ENCODE measurements around the gene ESR1.
"Not testable (repeated sequence)": the region's sequence is repeated elsewhere in the genome, so short reads cannot be mapped to it uniquely, and the experiment has no call there.

The ESR1 gene

GRCh38 chr6:152053332-152053731, 245.8 kb downstream of the ESR1 start:
- no peak for DNase-seq (ENCODE audit: low read depth)

DNA sequence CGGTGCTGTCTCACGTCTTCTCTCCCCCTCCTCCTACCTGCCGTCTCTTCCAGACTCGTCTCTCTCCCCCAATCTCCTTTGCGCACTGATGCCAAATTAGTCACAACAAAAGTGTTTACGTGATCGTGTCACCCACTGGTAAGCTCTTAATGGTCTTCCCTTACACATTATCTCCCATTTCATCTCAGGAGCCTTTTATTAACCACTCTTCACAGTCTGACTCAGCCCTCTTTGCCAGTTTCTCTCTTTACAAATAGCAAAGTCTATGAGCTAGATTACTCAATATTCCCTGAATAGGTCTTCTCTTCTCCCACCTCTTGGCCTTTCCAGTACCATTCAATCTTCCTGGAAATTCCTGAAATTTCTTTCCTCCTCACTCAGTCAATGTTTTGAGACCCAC, 247.0 kb downstream of the ESR1 start:
- no peak for DNase-seq (ENCODE audit: low read depth)

GRCh38 chr6:152055517-152055916, 248.0 kb downstream of the ESR1 start:
- DNase-seq (ENCODE audit: low read depth): no peak

DNA sequence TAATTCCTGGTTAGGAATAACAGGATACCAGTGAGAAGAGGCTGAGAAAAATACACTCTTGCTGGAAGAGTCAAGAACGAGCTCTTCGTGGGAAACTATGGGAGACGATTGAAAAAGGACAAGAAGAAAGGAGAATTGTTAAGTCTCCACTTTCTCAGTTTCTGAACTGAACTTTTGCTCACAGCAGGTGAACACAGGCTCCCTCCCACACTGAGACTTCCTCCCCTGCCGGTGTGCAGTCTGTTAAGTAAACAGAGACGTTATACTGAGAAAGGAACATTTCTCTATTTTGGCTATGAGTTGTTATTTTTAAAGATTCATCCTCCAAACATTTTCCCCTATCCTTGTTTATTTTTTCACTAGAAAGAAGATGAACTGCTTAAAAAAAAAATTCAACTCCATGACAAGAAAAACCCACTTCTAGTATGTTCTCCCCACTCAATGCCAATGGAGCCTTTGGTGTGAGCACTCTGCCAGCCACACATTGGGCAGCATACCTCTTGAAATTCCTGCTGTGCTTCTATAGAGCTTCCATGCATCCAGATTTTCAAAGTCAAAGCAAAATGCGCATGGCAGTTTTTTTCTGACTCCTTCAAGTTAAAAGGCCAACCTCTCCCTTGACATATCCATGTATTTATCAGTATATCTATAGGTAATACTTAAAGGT, 250.5 kb downstream of the ESR1 start:
- no peak for DNase-seq (ENCODE audit: low read depth)

GRCh38 chr6:152059909-152060308, 252.4 kb downstream of the ESR1 start:
- DNase-seq (ENCODE audit: low read depth): no peak

DNA sequence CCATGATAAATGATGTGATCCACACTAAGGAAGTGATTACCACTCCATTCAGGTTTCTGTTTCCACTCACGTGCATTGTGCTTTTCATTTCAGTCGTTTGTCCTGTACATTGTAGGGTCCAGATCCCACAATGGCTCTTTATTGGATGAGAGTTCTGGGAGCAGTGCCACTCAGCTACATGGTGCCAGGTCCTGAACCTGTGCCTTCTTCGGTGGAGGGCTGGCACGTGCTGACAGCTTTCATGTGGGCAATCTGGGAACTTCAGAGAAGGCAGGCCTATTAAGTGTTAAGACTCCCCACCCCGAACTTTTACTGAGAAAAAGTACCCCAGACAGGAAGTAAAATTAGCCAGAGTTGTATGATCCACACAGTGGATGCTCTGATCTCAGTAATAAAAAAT, 255.0 kb downstream of the ESR1 start:
- no peak for DNase-seq (ENCODE audit: low read depth)

GRCh38 chr6:152063170-152063921, 255.9 kb downstream of the ESR1 start:
- DNase-seq (ENCODE audit: low read depth): no peak

DNA sequence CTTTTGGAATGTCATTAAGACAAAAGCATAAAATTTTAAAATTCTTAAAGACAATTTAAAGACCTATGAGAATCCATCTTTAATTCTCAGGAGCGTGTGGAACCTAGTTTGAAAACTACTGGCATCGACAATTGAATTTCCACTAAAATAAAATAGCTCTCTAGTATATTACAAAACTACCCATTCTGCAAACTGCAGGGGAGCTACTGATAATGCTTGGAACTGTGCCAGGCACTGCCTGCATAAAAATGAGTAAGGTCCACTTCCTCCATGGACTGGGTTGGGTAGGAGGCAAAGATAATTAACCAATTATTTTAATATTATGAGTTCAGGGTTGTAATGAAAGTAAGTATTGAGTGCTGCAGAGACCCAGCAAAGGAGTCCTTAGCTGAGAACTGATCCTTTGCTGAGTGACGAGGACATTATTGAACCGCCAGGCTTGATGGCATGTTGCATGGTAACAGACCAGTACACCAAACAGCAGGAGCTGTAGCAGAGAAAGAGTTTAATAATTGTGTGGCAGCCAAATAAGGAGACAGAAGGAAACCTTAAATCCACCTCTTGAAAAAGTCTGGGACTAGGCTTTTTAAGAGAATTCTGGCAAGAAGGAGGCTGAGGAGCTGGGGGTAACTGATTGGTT, 261.3 kb downstream of the ESR1 start:
- no peak for DNase-seq (ENCODE audit: low read depth)

GRCh38 chr6:152070556-152070955, 263.1 kb downstream of the ESR1 start:
- no peak for DNase-seq (ENCODE audit: low read depth)

DNA sequence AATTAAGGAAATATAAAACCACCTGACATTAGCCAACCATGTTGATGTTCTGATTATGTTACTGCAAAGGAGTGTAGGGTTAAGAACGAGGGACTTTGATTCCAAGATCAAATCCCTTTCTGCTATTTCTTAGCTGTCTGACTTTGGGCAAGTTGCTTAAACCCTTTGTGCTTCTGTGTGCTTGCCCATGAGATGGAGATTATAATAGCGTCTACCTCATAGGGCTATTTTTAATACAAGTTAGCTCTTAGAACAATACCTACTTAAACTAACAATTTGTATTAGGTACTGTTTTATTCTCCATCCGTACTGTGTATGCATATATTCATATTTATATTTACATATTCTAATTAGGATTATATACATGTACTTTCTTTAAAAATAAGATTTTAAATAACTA, 263.8 kb downstream of the ESR1 start:
- no peak for DNase-seq (ENCODE audit: low read depth)

GRCh38 chr6:152071843-152072242, 264.4 kb downstream of the ESR1 start:
- no peak for DNase-seq (ENCODE audit: low read depth)

DNA sequence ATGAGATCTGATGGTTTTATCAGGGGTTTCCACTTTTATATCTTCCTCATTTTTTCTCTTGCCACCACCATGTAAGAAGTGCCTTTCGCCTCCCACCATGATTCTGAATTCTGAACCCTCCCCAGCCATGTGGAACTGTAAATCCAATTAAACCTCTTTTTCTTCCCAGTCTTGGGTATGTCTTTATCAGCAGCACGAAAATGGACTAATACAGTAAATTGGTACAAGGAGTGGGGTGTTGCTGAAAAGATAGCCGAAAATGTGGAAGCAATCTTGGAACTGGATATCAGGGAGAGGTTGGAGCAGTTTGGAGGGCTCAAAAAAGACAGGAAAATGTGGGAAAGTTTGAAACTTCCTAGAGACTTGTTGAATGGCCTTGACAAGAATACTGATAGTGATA, 268.8 kb downstream of the ESR1 start:
- DNase-seq (ENCODE audit: low read depth): not testable (repeated sequence)

DNA sequence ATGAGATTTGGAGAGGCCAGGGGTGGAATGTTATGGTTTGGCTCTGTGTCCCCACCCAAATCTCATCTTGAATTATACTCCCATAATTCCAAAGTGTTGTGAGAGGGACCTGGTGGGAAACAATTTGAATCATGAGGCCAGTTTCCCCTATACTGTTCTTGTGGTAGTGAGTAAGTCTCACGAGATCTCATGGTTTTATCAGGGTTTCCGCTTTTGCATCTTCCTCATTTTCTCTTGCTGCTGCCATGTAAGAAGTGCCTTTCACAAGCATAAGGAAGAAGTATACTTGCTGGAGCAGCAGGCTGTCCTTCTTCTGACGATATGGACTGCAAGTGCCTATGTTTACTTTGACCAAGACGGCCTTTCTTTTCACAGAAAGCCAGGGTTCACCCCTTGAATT, 270.5 kb downstream of the ESR1 start:
- no peak for DNase-seq (ENCODE audit: low read depth)

DNA sequence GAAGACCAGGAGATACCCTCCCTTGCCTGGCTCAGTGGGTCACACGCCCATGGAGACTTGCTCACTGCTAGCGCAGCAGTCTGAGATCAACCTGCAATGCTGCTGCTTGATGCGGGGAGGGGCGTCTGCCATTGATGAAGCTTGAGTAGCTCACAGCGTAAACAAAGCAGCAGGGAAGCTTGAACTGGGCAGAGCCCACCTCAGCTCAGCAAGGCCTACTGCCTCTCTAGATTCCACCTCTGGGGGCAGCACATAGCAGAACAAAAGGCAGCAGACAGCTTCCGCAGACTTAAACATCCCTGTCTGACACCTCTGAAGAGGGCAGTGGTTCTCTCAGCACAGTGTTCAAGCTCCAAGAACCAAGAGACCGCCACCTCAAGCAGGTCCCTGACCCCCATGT, 271.3 kb downstream of the ESR1 start:
- no peak for DNase-seq (ENCODE audit: low read depth)

DNA sequence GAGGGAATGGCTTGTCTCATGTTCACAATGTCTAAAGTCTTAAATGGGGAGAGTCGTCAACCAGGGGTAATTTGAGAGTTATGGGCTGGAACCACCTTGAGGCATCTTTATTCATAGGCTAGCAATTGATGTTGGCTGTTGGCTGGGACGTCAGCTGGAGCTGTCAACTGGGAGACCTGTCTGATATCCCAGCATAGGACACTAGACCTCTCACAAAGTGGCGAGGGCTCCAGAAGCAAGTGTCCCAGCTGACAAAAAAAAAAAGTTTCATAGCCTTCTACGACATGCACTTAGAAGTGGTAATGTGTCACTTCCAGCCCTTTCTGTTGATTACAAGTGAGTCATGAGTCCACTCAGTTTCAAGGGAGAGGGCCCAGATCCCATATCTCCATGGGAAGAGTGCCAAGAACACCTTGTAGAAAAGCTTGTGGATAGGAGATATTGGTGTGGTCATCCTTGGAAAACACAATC, 278.0 kb downstream of the ESR1 start:
- no peak for DNase-seq (ENCODE audit: low read depth)

- DNase-seq (ENCODE audit: low read depth): no peak
Observed at GRCh38 chr6:152086223-152086873, 278.9 kb downstream of the ESR1 start.

GRCh38 chr6:152087096-152087495, 279.6 kb downstream of the ESR1 start:
- no peak for DNase-seq (ENCODE audit: low read depth)

DNA sequence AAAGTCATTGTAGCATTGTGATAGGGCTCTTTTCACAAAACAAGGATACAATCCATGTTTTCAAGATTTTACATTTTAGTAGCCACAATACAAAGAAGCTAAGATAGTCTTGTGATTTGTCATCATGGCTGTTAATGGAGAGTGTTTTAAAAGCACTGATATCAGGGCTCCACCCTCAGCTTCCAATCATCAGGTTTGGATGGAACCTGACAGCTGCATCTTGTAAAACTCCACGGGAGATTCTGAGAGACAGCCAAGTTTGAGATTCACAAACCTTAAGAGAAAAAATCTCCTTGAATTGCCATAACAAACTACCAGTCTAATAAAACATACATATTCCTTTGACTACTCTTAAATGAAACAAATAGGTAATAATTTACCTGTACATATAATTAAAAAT, 280.2 kb downstream of the ESR1 start:
- DNase-seq (ENCODE audit: low read depth): no peak

- no peak for DNase-seq (ENCODE audit: low read depth)
Observed at GRCh38 chr6:152089992-152090391, 282.5 kb downstream of the ESR1 start.

DNA sequence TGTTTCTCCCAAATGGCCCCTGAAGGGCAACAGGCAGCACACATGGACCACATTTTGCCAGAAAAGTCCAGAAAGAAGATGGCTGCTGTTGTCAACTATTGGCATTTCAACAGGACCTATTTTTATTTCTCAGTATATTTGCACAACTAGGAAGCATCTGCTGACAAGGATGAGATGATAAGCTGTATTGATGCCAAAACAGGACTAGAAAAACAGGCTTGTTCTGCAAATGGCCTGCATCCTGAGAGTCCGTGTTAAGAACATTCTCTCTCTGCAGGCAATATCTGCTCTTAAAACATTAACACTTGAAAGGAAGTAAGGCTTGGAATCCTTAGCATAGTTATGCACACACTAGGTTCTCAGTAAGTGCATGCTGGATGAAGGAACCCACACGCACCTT, 283.7 kb downstream of the ESR1 start:
- DNase-seq (ENCODE audit: low read depth): no peak

- DNase-seq (ENCODE audit: low read depth): no peak
Observed at GRCh38 chr6:152091851-152092341, 284.4 kb downstream of the ESR1 start.

- no peak for DNase-seq (ENCODE audit: low read depth)
Observed at GRCh38 chr6:152093711-152094110, 286.2 kb downstream of the ESR1 start.

DNA sequence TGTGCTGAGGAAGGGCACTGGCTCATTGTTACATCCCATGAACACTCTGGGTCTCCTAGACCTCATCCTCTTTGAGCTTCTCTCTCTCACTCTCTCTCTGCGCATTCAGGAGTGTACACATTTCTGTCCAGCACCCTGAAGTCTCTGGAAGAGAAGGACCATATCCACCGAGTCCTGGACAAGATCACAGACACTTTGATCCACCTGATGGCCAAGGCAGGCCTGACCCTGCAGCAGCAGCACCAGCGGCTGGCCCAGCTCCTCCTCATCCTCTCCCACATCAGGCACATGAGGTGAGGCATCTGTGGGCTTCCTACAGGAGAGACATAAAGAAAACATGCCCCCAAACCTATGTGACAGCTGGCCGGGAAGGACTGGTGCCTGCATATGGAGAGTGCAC, 286.8 kb downstream of the ESR1 start:
- DNase-seq (ENCODE audit: low read depth): no peak

All from stimulated activated CD8-positive, alpha-beta memory T cell treated with anti-CD3 and anti-CD28 coated beads, Interleukin-15, amount 100 ng/mL, for 1 hour (primary cell).